GM18907 (cell line): Measurements from ENCODE around the gene BICDL2.
"Not testable (repeated sequence)": the region's sequence is repeated elsewhere in the genome, so short reads cannot be mapped to it uniquely, and the experiment has no call there.

ENCODE experiments used
- ATAC-seq: cut with Tn5 transposase; IDR thresholded peaks from one replicate; pipeline ENCODE4 v1.9.1; 2021; ENCODE audit warnings: mild to moderate bottlenecking, moderate library complexity; ENCODE audit not compliant: unreplicated experiment

Gene BICDL2

DNA sequence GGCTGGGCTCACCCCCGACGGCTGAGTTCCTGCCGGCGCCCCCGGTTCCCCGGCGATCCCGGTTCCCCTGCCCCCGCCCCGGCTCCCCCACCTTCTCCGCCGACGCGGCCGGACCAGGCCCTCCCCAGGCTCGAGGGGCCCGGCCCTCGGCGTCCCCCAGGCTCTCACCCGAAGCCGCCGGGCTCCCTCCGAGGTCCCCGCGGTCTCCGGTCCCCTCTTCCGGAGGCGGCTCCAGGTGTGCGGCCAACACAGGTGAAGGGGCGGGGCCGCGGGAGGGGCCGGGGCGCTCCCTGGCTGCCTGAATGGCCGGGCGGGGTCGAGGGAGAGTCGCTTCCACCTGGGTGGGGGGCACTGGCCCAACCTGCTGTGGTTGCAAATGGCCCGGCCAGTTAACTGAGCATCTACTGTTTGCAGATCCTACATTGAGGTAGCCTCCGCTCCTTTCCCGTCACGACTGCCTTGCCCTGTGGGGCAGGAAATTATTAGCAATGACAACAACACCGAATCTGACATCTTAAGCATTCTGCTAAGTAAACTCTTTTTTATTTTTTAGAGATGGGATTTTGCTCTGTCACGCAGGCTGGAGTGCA is at the start of gene BICDL2:
TSS of gene BICDL2 (minus strand) at position 219 of the 590 bp plus-strand sequence. CDS start 1,448 bp downstream, outside the sequence.
- no peak for ATAC-seq

DNA sequence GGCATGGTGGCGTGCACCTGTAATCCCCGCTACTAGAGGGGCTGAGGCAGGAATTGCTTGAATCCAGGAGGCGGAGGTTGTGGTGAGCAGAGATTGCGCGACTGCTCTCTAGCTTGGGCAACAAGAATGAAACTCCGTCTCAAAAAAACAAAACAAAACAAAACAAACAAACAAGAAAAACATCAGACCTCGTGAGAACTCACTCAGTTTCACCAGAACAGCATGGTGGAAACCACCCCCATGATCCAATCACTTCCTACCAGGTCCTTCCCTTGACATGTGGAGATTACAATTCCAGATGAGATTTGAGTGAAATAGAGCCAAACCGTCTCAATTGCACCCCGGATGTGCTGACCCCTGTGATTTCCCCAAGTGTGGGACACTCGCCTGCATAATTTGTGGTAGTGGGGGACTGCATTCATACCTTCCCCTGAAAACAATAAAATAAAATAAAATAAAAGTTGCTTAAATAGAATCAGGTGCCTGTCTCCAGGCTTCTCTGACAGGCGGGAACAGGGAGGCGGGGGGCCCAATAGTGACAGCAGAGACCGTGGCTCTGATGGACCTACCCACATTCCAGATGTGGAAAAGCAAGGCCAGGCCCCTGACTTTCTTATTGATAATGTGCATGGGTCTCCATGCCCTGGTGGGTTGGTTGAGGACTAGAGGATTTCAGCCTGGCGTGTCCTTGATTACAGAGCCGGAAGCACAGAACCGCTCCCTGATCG is 49.3 kb upstream of the BICDL2 start:
- ATAC-seq: no peak

DNA sequence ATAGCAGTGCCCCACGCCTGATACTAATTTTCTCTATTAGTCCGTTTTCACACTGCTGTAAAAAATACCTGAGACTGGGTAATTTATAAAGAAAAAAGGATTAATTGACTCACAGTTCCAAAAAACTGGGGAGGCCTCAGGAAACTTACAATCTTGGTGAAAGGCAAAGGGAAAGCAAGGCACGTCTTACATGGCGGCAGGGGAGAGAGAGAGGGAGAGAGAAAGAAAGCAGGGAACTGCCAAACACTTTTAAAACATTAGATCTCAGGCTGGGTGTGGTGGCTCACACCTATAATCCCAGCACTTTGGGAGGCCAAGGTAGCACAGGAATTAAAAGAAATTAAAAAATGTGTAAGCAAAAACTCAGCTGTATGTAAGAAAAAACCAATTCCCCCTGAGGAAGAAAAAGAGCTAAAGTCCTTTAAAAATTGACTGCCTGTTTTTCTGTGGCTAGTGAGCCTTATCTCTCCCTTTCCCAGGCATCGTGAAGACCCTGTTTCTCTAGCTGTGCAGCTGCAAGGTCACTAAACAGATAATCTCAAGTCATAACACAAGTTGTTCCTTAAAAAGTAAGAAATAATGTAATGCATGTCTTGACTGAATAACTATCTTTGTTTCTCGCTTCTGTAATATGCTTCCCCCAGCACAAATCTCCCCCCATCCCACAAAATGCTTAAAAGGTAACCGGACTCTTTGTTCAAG is 48.4 kb upstream of the BICDL2 start:
- ATAC-seq: no peak

- ATAC-seq: no peak
Measured at GRCh38 chr16:3084491-3084890, 47.7 kb upstream of the BICDL2 start.

GRCh38 chr16:3083408-3083807 is 46.7 kb upstream of the BICDL2 start:
- not testable (repeated sequence) for ATAC-seq

DNA sequence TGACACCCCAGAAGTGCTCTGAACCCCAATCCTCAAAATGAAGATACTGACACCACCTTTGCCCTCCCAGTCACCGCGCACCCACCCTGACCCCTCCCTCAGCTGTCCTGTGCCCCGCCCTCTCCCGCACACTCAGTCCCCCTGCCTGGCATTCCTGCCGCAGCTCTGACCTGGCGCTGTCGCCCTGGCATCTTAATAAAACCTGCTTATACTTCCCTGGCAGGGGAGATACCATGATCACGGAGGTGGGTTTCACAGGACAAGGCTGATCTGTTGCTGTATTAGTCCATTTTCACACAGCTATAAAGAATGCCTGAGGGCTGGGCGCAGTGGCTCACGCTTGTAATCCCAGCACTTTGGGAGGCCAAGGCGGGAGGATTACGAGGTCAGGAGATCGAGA is 45.2 kb upstream of the BICDL2 start:
- ATAC-seq: not testable (repeated sequence)

GRCh38 chr16:3080024-3080423 is 43.3 kb upstream of the BICDL2 start:
- no peak for ATAC-seq

DNA sequence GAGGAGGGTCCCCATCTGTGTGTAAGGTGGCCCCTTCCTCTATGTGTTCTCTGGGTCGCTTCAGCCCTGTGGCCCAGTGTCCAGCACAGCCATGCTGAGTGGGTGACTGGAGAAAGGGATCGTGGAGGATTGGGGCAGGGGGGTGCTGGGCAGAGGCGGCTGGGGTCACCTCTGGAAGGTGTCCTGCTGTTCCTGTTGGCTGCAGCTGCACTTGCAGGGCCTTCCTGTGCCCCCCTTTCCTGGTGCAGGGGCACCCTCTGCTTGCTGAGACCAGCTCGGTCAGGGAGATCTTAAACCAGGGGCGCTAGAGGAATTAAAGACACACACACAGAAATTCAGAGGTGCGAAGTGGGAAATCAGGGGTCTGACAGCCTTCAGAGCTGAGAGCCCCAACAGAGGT is 39.8 kb upstream of the BICDL2 start:
- no peak for ATAC-seq

DNA sequence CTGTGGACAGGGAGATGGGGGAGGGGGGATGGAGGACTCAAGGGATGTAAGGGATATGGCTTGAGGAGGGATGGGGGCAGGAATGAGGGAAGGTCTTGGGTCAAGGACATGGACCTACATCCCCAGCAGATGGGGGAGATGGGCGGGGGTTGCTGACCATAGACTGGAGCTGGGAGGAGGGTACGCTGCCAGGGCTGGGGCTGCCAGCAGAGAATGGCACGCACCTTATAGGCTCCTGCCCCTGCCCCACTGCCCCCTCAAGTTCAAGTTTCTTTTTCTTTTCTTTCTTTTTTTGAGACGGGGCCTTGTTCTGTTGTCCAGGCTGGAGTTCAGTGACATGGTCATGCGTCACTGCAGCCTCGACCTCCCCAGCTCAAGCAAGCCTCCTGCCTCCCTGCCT is 39.2 kb upstream of the BICDL2 start:
- not testable (repeated sequence) for ATAC-seq

DNA sequence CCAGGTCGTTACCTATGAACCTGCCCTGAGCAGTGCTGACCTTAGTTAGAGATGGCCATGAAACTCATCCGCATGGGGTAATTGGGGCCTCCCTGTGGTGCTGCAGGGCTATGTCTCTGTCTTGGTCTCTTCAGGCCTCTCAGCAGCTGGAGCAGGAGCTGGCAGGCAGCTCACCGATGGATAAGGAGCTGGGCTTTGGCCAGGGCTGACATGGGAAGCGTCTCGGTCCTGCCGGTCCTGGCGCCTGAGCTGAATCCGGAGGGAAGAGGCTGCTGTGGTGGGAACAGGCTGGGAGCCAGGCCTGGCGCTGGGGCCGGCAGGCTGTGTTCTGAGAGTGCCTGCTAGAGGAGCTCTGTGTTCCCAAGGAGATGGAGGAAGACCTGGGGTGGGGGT is 38.8 kb upstream of the BICDL2 start:
- no peak for ATAC-seq

DNA sequence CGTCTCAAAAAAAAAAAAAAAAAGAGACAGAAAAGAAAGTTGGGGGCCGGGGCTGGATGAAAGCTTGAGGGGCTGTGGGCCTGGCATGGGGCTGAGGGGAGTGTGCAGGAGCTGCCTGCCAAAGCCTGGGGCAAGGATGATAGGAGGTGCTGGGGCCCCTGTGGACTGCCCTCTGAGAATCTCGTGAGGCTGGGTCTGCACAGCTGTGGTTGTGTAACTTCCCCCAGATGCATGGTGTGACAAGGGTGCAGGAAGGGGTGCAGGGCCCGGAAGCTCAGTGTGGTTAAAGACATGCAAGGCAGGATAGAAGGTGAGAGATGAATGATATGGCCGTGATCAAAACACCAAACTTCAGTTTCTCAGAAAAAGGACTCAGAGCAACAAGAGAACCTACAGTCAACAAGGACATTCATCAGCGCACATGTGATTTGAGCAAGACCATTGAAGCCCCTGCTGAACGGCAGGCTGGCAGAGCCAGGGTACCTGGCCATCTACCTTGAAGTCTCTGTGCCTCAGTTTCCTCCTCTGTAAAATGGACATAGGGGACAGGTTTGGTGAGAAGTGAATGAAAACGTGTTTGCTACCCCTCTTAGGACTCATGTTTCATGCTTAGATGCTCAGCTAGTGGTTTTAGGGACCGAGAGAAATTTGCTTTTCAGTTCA is 38.2 kb upstream of the BICDL2 start:
- ATAC-seq: peak; percentile 72

DNA sequence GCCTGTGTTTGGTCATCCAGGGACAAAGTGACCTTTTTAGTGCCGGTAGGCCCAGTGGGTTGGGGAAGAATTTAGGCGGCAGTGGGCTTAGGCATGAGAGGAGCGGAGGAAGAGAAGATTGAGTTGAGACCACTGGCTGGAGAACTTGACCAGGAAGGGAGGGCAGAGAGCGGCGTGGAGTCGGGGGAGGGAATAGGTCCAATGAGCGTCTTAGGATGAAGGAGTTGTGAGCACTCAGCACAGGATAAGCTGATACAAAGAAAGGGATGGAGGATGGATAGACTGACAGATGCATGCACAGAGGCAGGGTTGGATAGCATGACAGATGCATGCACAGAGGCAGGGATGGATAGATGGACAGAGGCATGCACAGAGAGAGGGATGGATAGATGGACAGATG is 36.7 kb upstream of the BICDL2 start:
- ATAC-seq: no peak

- ATAC-seq: not testable (repeated sequence)
Measured at GRCh38 chr16:3072576-3073263, 36.0 kb upstream of the BICDL2 start.

DNA sequence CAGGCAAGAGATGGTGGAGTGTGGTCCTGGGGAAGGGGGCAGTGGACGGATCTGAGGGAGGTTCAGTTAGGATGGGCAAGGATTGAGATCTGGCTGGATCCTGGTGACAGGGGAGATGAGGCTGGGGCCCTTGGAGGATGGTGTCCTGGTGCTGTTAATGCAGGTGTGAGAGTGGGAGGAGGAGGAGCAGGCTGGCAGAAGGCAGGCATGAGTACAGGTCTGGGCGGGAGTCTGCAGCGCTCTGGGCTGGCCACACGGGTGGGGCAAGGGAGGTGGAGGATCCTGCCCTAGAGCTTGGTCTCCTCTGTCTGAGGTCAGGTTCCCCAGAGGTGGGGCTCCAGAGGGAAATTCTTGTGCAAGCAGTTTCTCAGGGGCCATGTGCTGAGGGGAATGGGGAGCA is 35.4 kb upstream of the BICDL2 start:
- ATAC-seq: not testable (repeated sequence)

GRCh38 chr16:3071655-3072054 is 34.9 kb upstream of the BICDL2 start:
- no peak for ATAC-seq

- no peak for ATAC-seq
Measured at GRCh38 chr16:3070608-3071111, 33.9 kb upstream of the BICDL2 start.

DNA sequence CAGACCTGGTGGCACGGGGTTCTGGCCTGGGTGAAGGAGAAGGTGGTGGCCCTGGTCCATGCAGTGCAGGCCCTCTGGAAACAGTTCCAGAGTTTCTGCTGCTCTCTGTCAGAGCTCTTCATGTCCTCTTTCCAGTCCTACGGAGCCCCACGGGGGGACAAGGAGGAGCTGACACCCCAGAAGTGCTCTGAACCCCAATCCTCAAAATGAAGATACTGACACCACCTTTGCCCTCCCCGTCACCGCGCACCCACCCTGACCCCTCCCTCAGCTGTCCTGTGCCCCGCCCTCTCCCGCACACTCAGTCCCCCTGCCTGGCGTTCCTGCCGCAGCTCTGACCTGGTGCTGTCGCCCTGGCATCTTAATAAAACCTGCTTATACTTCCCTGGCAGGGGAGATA is 32.4 kb upstream of the BICDL2 start:
- ATAC-seq: not testable (repeated sequence)

- no peak for ATAC-seq
Measured at GRCh38 chr16:3068487-3068886, 31.7 kb upstream of the BICDL2 start.

- no peak for ATAC-seq
Measured at GRCh38 chr16:3066440-3066748, 29.6 kb upstream of the BICDL2 start.

DNA sequence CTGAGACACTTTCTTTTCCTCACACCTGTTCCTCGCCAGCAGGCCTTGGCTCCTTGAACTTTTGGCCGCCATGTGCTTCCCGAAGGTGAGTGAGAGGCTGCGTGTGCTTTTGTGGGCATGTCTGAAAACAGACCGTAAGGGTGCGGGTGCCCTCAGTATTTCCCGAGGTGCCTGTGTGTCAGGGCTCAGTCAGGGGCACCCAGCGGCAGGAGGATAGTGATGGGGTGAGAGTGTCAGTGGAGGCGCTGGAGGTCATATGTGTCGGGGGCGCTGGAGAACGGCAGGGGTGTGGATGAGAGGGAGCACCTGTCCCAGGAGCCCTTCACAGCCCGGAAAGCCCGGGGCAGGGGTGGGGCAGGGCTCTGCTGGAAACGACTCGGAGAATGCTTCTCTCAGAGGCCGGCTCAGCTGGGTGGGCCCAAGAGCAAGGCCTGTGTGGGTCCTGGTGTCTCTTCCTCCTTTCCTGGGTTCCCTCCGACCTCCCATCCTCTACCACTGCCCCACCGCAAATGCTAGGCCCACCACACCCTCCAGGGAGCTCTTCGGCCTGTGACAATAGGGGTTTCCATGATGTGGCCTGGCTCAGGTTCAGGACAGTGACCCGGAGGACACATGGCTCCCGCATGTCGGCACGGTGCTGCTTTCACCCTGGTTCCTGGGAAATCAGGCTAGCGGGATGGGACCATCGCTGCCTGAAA is 29.1 kb upstream of the BICDL2 start:
- ATAC-seq: no peak
